HG02938 (cell line): ENCODE results near the gene TXNRD3.
"Not testable (repeated sequence)": the region's sequence is repeated elsewhere in the genome, so short reads cannot be mapped to it uniquely, and the experiment has no call there.

Experiments
- ATAC-seq: cut with Tn5 transposase; IDR thresholded peaks from one replicate; pipeline ENCODE4 v1.9.1; 2021; ENCODE audit warnings: mild to moderate bottlenecking, moderate library complexity; ENCODE audit not compliant: unreplicated experiment

The TXNRD3 gene

GRCh38 chr3:126649556-126650092 lies 5.3 kb downstream of the TXNRD3 start:
- ATAC-seq = no peak

GRCh38 chr3:126646674-126647073 lies 8.2 kb downstream of the TXNRD3 start:
- no peak for ATAC-seq

- no peak for ATAC-seq
Observed at GRCh38 chr3:126644615-126645014, 10.3 kb downstream of the TXNRD3 start.

- ATAC-seq = no peak
Observed at GRCh38 chr3:126638790-126639189, 16.1 kb downstream of the TXNRD3 start.

- ATAC-seq = no peak
Observed at GRCh38 chr3:126636436-126636835, 18.5 kb downstream of the TXNRD3 start.

GRCh38 chr3:126634803-126635202 lies 20.1 kb downstream of the TXNRD3 start:
- ATAC-seq = no peak

- ATAC-seq = no peak
Observed at GRCh38 chr3:126630020-126630419, 24.9 kb downstream of the TXNRD3 start.

GRCh38 chr3:126625735-126626134 lies 29.2 kb downstream of the TXNRD3 start:
- ATAC-seq = not testable (repeated sequence)

- no peak for ATAC-seq
Observed at GRCh38 chr3:126622694-126623093, 32.2 kb downstream of the TXNRD3 start.

- ATAC-seq = no peak
Observed at GRCh38 chr3:126621627-126622345, 33.1 kb downstream of the TXNRD3 start.

GRCh38 chr3:126621171-126621570 lies 33.8 kb downstream of the TXNRD3 start:
- ATAC-seq = no peak

- ATAC-seq = no peak
Observed at GRCh38 chr3:126620738-126621137, 34.2 kb downstream of the TXNRD3 start.

- ATAC-seq = no peak
Observed at GRCh38 chr3:126618760-126619159, 36.2 kb downstream of the TXNRD3 start.

- no peak for ATAC-seq
Observed at GRCh38 chr3:126618021-126618420, 36.9 kb downstream of the TXNRD3 start.

- no peak for ATAC-seq
Observed at GRCh38 chr3:126617571-126617970, 37.4 kb downstream of the TXNRD3 start.

- ATAC-seq = no peak
Observed at GRCh38 chr3:126616931-126617330, 38.0 kb downstream of the TXNRD3 start.

- no peak for ATAC-seq
Observed at GRCh38 chr3:126613479-126614188, 41.3 kb downstream of the TXNRD3 start.

- ATAC-seq = no peak
Observed at GRCh38 chr3:126612479-126613205, 42.3 kb downstream of the TXNRD3 start.

GRCh38 chr3:126609909-126610308 lies 45.0 kb downstream of the TXNRD3 start:
- no peak for ATAC-seq

- no peak for ATAC-seq
Observed at GRCh38 chr3:126607214-126607908, 47.6 kb downstream of the TXNRD3 start.

- no peak for ATAC-seq
Observed at GRCh38 chr3:126606001-126606400, 48.9 kb downstream of the TXNRD3 start.
